Pancreas (tissue), 10 donors: Measurements from ENCODE around the gene TNFRSF1B. TPM values are rescaled to one million over a fixed set of nuclear protein-coding genes. Genes with fewer than 3 reads are reported as not detected.

Source experiments
- ATAC-seq, 4 donors: fragments of 200-7000 bp; cut with Tn5 transposase; one replicate each; pipeline versions ENCODE4 v1.8.0 to v1.9.1; 2020; ENCODE audit warnings: mild to moderate bottlenecking in 4 of 4, moderate library complexity in 4 of 4
- DNase-seq, 6 donors: peaks; one replicate each; pipeline ENCODE4 v3.0.0-alpha.2; 2020
- FAIRE-seq: peaks from 2 replicates; lab custom pipeline; 2012; peaks lifted over from hg19 to GRCh38; lab: Jason Lieb, UNC
- H3K27ac ChIP-seq, 4 donors: fragments of 200-600 bp; sonication (generic); 1 replicate in 3 of 4; 2 replicates in 1 of 4; pipeline versions ENCODE4 v1.5.0 to v1.8.0; 2020
- H3K27me3 ChIP-seq, 4 donors: fragments of 200-600 bp; one replicate each; pipeline ENCODE4 v1.8.0; 2021
- H3K36me3 ChIP-seq, 3 donors: fragments of 200-600 bp; sonication (generic) in 1 of 3; one replicate each; pipeline versions ENCODE4 v1.5.0 to v1.8.0; 2020 to 2021
- H3K4me1 ChIP-seq, 3 donors: fragments of 200-600 bp; one replicate each; pipeline ENCODE4 v1.8.0; 2021
- H3K4me3 ChIP-seq, 4 donors: fragments of 200-600 bp; sonication (generic) in 2 of 4; one replicate each; pipeline versions ENCODE4 v1.5.0 to v1.8.0; 2020 to 2021
- H3K9me3 ChIP-seq, 4 donors: fragments of 200-600 bp; one replicate each; pipeline ENCODE4 v1.8.0; 2021
- CTCF ChIP-seq, 4 donors: fragments of 200-600 bp; sonication (generic) in 3 of 4; IDR thresholded peaks; one replicate each; pipeline versions ENCODE4 v1.5.0 to v1.8.0; 2021; ENCODE audit warnings: antibody characterized with exemption in 4 of 4
- WGBS, 2 donors: extraction: QIAGEN DNeasy Blood & Tissue Kit; methylation state at CpG; one replicate each; pipeline ENCODE4 v1.1.7; 2013; 5-methylcytosine and 5-hydroxymethylcytosine counted together
- intact Hi-C, 3 donors: fragments of 100-400 bp; cut with DNase I; formaldehyde crosslinking; loops; one replicate each; pipeline versions ENCODE4 v1.11.1 to v1.14.2; 2022
- polyA plus RNA-seq, 2 donors: library from polyadenylated mRNA; stranded (reverse); fragments of 200-250 nt; gene quantifications; one replicate each; pipeline ENCODE4 v1.2.3, GENCODE V29; 2013
- total RNA-seq, 6 donors: library from RNA; stranded (reverse); fragmentation: NEBNext Ultra II Directional in 4 of 6; extraction: Animal tissue kit (Norgen Biotek cat#: 25700) in 4 of 6; gene quantifications; one replicate each; pipeline versions ENCODE4 v1.2.1 to v1.2.4, GENCODE V29; 2021 to 2023
- donor health status: healthy with polysubstance abuse.
- donor health status: DM: no; HTN: no; CAD: no; lungs with moderate emphysema.
- donor health status: DM: no; HTN: no; CAD: no.
- donor health status: control.
- donor health status: control.
- donor health status: Bipolar disorder and iron deficiency.
- donor health status: DM: yes; HTN: yes; CAD: no.
- donor health status: DM: no; HTN: no; CAD: no.
- donor health status: DM: no; HTN: no; CAD: no.
- donor health status: DM: yes; HTN: yes; CAD: no.

The TNFRSF1B gene
- total and polyA plus RNA-seq, 8 donors, result 2.1 to 20.2 (median 4.4) TPM

DNA sequence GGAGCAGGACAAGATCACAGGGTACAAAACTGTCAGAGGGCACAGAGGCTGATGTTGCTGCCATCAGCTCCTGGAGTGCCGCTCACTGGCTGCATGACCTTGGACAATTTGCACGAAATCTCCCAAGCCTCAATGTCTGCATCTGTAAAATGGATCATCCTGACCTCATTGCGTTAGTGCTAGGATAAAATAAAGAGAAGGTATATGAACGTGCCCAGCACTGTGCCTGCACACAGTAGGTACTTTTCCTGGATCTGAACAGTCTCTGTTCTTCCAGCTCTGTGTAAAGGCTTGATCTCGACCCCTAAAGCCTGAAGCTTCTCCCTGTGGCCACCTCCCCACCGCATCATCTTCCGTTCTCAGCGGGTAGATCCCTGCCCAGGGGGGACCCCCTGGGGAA lies 12.9 kb downstream of the TNFRSF1B start:
- WGBS, 2 donors, result 74 to 83% methylated on average over 8 of the region's 8 CpGs
- intact Hi-C loops, result no loop called here
- H3K27ac ChIP-seq, result peak overlapping the region in 2 of 4 donors; percentile 2 to 65

DNA sequence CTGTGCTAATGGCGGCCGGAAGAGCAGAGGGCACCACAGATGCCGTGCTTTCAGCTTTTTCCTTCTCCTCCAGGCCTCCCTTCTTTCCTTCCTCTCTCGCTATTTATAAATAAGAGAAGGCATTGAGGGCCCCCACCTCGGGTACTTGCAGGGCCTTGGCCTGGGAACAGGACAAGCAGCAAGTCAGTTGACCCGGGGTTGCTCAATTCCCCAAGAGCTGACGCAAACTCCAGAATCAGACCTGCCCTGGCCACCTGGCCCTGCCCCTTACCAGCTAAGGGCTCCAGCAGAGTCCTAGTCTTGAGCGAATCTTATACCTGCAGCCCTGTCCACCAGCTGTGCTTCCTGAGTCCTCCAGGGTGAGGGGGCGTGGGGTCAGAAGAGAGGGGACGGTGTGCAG lies 13.5 kb downstream of the TNFRSF1B start:
- peaks cover 0 to 8% (median 0%) of the 10 kb centered on the region in 3 donors for H3K4me1 ChIP-seq
- 64 to 74% methylated on average over 10 of the region's 10 CpGs for WGBS, 2 donors
- H3K27me3 ChIP-seq, result no peaks in the 10 kb centered on the region

More for the DNA sequence above, 12.9 kb downstream of the TNFRSF1B start:
- H3K36me3 ChIP-seq, result no peaks in the 10 kb centered on the region
- no peak overlapping the region for H3K4me3 ChIP-seq
- DNase-seq (no peak), FAIRE-seq (no peak), ATAC-seq (no peak)
- no peak for TF ChIP-seq CTCF (IDR thresholded peaks at IDR 0.05)
- H3K9me3 ChIP-seq, result no peaks in the 10 kb centered on the region
- H3K4me1 ChIP-seq, result peaks cover 0 to 3% (median 0%) of the 10 kb centered on the region in 3 donors
- H3K27me3 ChIP-seq, result no peaks in the 10 kb centered on the region

GRCh38 chr1:12180903-12181302 lies 14.1 kb downstream of the TNFRSF1B start:
- intact Hi-C loops, result no loop called here
- Histone ChIP-seq H3K4me3 (no peak overlapping the region), H3K36me3 (no peaks in the 10 kb centered on the region), H3K9me3 (no peaks in the 10 kb centered on the region), H3K27ac (peak overlapping the region in 2 of 4 donors; percentile 15 to 53), H3K27me3 (no peaks in the 10 kb centered on the region), H3K4me1 (peaks cover 0 to 8% (median 0%) of the 10 kb centered on the region in 3 donors)
- ATAC-seq (no peak), DNase-seq (no peak), FAIRE-seq (no peak)
- 71 to 72% methylated on average over 7 of the region's 7 CpGs for WGBS, 2 donors
- no peak for TF ChIP-seq CTCF (IDR thresholded peaks at IDR 0.05)

More for the DNA sequence above, 13.5 kb downstream of the TNFRSF1B start:
- intact Hi-C loops, result no loop called here
- TF ChIP-seq CTCF (IDR thresholded peaks at IDR 0.05), result no peak
- H3K36me3 ChIP-seq, result no peaks in the 10 kb centered on the region
- peak in 2 of 4 donors; percentile 34 for ATAC-seq
- FAIRE-seq, result no peak
- H3K4me3 ChIP-seq, result no peak overlapping the region
- peak overlapping the region in 2 of 4 donors; percentile 15 to 65 for H3K27ac ChIP-seq
- peak in 1 of 6 donors; percentile 72 for DNase-seq
- H3K9me3 ChIP-seq, result no peaks in the 10 kb centered on the region

GRCh38 chr1:12181568-12181967 lies 14.8 kb downstream of the TNFRSF1B start:
- ATAC-seq (no peak), FAIRE-seq (no peak), DNase-seq (no peak)
- Histone ChIP-seq H3K36me3 (no peaks in the 10 kb centered on the region), H3K9me3 (no peaks in the 10 kb centered on the region), H3K27ac (peak overlapping the region in 1 of 4 donors; percentile 53), H3K4me3 (no peak overlapping the region), H3K27me3 (no peaks in the 10 kb centered on the region), H3K4me1 (peaks cover 0 to 8% (median 0%) of the 10 kb centered on the region in 3 donors)
- intact Hi-C loops, result no loop called here
- WGBS, 2 donors, result 77 to 83% methylated on average over 7 of the region's 7 CpGs
- no peak for TF ChIP-seq CTCF (IDR thresholded peaks at IDR 0.05)

DNA sequence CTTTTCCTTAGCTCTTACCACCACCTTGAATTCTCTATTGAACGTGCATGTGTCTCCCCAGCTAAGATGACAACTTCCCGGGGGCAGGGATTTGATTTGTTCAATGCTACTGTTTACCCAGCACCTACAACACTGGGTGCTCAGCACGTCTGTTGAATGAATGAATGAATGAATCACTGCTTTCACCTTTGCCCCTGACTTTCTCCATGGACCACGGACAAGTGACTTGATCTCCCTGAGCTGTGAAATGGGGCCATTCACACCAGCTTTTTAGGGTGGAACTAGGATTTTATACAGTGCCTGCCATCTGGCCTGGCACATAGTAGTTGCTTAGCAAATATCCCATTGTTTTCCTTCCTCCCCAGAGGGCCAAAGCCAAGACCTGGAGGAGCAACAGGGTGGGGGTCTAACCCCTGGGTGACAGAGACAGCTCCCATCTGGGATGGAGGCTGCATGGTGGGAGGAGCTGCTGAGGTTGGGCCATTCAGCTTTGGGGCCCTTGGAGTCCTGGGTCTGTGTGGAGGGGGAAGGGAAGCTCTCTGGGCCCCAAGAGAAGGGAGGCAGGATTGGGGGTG lies 15.7 kb downstream of the TNFRSF1B start:
- intact Hi-C loops, result no loop called here
- FAIRE-seq (no peak), ATAC-seq (no peak), DNase-seq (no peak)
- no peak overlapping the region for H3K4me3 ChIP-seq
- 43 to 47% methylated on average over 4 of the region's 4 CpGs for WGBS, 2 donors
- peaks cover 0 to 8% (median 0%) of the 10 kb centered on the region in 3 donors for H3K4me1 ChIP-seq
- H3K27ac ChIP-seq, result peak overlapping the region in 1 of 4 donors; percentile 27
- no peak for TF ChIP-seq CTCF (IDR thresholded peaks at IDR 0.05)
- no peaks in the 10 kb centered on the region for H3K9me3 ChIP-seq
- H3K36me3 ChIP-seq, result no peaks in the 10 kb centered on the region
- no peaks in the 10 kb centered on the region for H3K27me3 ChIP-seq
